ENCODE measurements around the gene VPS18. TPM values are rescaled to one million over a fixed set of nuclear protein-coding genes. Genes with fewer than 3 reads are reported as not detected.
A peak's percentile ranks its signal among the peaks of the same experiment; 100 is the strongest.

The VPS18 gene
- total and polyA plus RNA-seq, 2 donors (not counting 1 experiment from before 2014, with no cell fraction given): 13.6 to 29.6 TPM

DNA sequence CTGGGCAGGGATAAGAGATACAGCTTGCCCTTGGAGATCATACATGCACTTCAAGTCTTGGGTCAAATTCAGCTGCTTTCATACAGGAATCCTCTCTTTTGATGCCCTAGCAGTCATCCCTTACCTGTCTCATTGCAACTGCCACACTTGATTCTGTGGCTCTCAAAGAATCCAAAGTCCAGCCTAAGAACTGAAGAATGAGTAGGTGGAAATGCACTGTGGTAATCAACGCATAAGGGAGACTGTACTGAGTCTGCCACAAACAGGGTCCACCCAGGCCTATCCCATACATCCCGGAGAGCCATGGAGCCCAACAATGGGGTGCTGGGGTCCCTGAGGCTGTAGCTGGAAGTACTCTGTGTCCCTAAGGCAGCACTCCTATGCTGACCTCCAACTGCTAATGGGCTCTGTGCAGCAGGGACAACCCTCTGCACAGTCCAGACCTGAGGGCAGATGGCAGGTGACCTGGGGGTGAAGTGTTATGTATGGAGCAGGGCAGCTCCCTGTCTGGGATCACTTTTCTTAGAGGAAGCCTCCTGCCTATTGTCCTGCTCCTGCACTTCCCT lies 1.7 kb upstream of the VPS18 start:
- no peak overlapping the region for H3K27ac Mint-ChIP-seq
- peaks cover 23% of the 10 kb centered on the region for H3K79me2 ChIP-seq (ENCODE audit: control insufficient read depth, insufficient read depth, low read length)
- H3K36me3 ChIP-seq (replicated peaks in 1 of 2; ENCODE audit: control extremely low read depth in 1 of 2, control insufficient read depth in 1 of 2, extremely low read depth in 1 of 2, insufficient read depth in 2 of 2, low read length in 1 of 2): peaks cover 2 to 6% of the 10 kb centered on the region in 2 experiments
- H3K4me3 ChIP-seq (ENCODE audit: control extremely low read depth in 1 of 5, extremely low read depth in 1 of 5, insufficient read depth in 1 of 5, low read depth in 2 of 5, low read length in 4 of 5): no peak overlapping the region
- H3K9me3 ChIP-seq (ENCODE audit: control extremely low read depth in 1 of 3, control insufficient read depth in 2 of 3, insufficient read depth in 1 of 3, low read length in 2 of 3): no peaks in the 10 kb centered on the region
- peaks cover 18 to 19% of the 10 kb centered on the region in 2 donors for H3K4me1 ChIP-seq (ENCODE audit: control insufficient read depth in 2 of 2, insufficient read depth in 2 of 2, low read length in 2 of 2)
- ChIA-PET CTCF (interaction anchor here (0.7 to 9.8 kb wide), 22 partner anchors 11 to 373 kb away, joined by 3 to 189 read pairs (median 4); partner anchors contain the start of genes EXD1, RHOV and SPINT1), POLR2A (interaction anchor here (1.8 kb wide), 1 partner anchor 34 kb away, joined by 9 read pairs; no protein-coding TSS in a partner anchor)
- H2AFZ ChIP-seq (ENCODE audit: insufficient read depth, low read depth, low read length, poor library complexity, severe bottlenecking): peak overlapping the region; percentile 63
- H4K20me1 ChIP-seq (ENCODE audit: control insufficient read depth, insufficient read depth, low read length, poor library complexity, severe bottlenecking): peaks cover 10% of the 10 kb centered on the region
- no peak for ATAC-seq (ENCODE audit: low read depth)
- intact Hi-C loops (cut with micrococcal nuclease): loop anchor here (5.0 kb wide), 1 partner anchor 325 kb away; the partner anchor contains the start of genes CCDC32 and RPUSD2
- DNase-seq: no peak
- 100% methylated on average over 2 of the region's 2 CpGs for WGBS (ENCODE audit: insufficient coverage)
- no peaks in the 10 kb centered on the region for H3K27me3 Mint-ChIP-seq
- no peaks in the 10 kb centered on the region for H3K9me3 Mint-ChIP-seq (ENCODE audit: insufficient read depth)
- peaks cover 28% of the 10 kb centered on the region for H3K4me1 Mint-ChIP-seq
- no peak overlapping the region for H3K4me2 ChIP-seq (replicated peaks; ENCODE audit: low read depth, low read length, poor library complexity, severe bottlenecking)
- peak overlapping the region; percentile 53 for H3K4me3 Mint-ChIP-seq
- TF ChIP-seq EZH2 (IDR thresholded peaks at IDR 0.05; ENCODE audit: borderline replicate concordance, insufficient read depth, low read depth, low read length, poor library complexity, severe bottlenecking): no peak
- TF ChIP-seq, protein P1, sequence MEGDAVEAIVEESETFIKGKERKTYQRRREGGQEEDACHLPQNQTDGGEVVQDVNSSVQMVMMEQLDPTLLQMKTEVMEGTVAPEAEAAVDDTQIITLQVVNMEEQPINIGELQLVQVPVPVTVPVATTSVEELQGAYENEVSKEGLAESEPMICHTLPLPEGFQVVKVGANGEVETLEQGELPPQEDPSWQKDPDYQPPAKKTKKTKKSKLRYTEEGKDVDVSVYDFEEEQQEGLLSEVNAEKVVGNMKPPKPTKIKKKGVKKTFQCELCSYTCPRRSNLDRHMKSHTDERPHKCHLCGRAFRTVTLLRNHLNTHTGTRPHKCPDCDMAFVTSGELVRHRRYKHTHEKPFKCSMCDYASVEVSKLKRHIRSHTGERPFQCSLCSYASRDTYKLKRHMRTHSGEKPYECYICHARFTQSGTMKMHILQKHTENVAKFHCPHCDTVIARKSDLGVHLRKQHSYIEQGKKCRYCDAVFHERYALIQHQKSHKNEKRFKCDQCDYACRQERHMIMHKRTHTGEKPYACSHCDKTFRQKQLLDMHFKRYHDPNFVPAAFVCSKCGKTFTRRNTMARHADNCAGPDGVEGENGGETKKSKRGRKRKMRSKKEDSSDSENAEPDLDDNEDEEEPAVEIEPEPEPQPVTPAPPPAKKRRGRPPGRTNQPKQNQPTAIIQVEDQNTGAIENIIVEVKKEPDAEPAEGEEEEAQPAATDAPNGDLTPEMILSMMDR (IDR thresholded peaks at IDR 0.05): no peak
- H3K27ac ChIP-seq (ENCODE audit: low read length in 2 of 2): no peak overlapping the region
- no peak overlapping the region for H3K9ac ChIP-seq (ENCODE audit: low read length)
- no peaks in the 10 kb centered on the region for H3K27me3 ChIP-seq (replicated peaks in 1 of 4; ENCODE audit: control extremely low read depth in 1 of 4, control insufficient read depth in 3 of 4, insufficient read depth in 4 of 4, low read length in 3 of 4)

Measured in B cell (primary cell).